ENCODE data around the gene STT3B.

Gene STT3B

GRCh38 chr3:31636049-31636448 is 103.3 kb downstream of the STT3B start:
- H3K4me1 Mint-ChIP-seq (ENCODE audit: low read depth) = no peaks in the 10 kb centered on the region
- no peaks in the 10 kb centered on the region for H3K9me3 Mint-ChIP-seq
- no peak overlapping the region for H3K4me3 Mint-ChIP-seq
- H3K27me3 Mint-ChIP-seq = no peaks in the 10 kb centered on the region
- H3K27ac Mint-ChIP-seq = no peak overlapping the region
- H3K36me3 Mint-ChIP-seq (ENCODE audit: low read depth) = peaks cover 48% of the 10 kb centered on the region
- intact Hi-C loops (cut with micrococcal nuclease) = no loop called here

DNA sequence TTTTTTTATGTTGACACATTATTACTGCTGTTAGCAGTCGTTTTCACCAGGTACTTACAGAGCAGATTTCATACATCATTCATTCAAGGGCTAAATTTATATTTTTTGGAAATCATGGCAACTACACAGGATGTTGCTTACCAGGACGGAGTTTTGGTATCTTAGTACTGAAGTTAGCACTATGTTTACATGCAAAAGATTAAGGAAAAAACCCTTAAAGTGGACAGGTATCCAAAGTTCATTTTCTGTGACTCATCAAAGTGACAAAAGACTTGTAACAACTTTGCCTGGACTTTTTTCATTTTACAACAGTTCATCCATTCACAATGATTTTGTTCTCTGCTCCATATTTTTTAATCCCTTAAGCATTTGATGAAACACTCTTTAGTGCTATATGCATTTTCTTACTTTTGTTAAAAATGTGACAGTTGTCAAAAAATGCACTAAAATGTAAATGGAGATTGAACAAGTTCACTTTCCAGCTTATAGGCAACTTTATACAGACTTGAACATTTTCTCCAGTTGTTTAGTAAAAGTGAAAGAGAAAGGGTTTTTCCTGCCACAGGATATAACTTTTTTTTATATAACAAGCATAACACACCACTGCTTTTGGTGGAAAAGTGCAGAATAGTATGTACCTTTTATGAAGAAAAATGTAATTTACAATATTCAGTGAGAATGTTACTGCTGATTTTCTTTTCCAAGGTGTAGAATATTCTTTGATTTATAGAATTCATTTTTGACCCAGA is 104.1 kb downstream of the STT3B start:
- no peaks in the 10 kb centered on the region for H3K27me3 Mint-ChIP-seq
- no peaks in the 10 kb centered on the region for H3K9me3 Mint-ChIP-seq
- H3K4me1 Mint-ChIP-seq (ENCODE audit: low read depth) = no peaks in the 10 kb centered on the region
- intact Hi-C loops (cut with micrococcal nuclease) = no loop called here
- H3K27ac Mint-ChIP-seq = no peak overlapping the region
- H3K36me3 Mint-ChIP-seq (ENCODE audit: low read depth) = peaks cover 41% of the 10 kb centered on the region
- H3K4me3 Mint-ChIP-seq = no peak overlapping the region

DNA sequence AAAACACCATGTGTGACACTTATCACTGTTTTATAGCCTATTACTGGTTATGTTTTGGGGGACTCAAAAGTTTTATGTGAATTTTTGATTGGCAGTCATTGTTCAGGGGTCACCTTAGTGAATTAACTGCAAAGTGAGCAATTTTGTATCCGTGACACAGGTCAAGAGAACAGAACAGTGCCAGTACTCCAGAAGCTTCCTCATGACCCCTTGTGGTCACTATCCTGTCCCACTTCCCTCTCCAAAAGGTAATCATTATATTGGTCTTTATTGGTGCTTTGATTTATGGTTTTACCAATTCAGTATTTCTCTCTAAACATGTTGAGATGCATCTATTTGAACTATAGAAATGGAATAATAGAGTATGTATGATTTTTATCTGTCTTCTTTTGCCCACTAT is 107.1 kb downstream of the STT3B start:
- H3K9me3 Mint-ChIP-seq = peaks cover 9% of the 10 kb centered on the region

GRCh38 chr3:31645256-31645655 is 112.5 kb downstream of the STT3B start:
- no peaks in the 10 kb centered on the region for H3K27me3 Mint-ChIP-seq
- no peaks in the 10 kb centered on the region for H3K4me1 Mint-ChIP-seq (ENCODE audit: low read depth)
- no peak overlapping the region for H3K27ac Mint-ChIP-seq
- intact Hi-C loops (cut with micrococcal nuclease) = no loop called here
- H3K9me3 Mint-ChIP-seq = peaks cover 45% of the 10 kb centered on the region
- no peak overlapping the region for H3K4me3 Mint-ChIP-seq
- H3K36me3 Mint-ChIP-seq (ENCODE audit: low read depth) = peaks cover 43% of the 10 kb centered on the region

More for the DNA sequence above, 107.1 kb downstream of the STT3B start:
- no peaks in the 10 kb centered on the region for H3K4me1 Mint-ChIP-seq (ENCODE audit: low read depth)
- no peaks in the 10 kb centered on the region for H3K27me3 Mint-ChIP-seq
- no peak overlapping the region for H3K4me3 Mint-ChIP-seq
- H3K27ac Mint-ChIP-seq = no peak overlapping the region
- H3K36me3 Mint-ChIP-seq (ENCODE audit: low read depth) = peaks cover 35% of the 10 kb centered on the region
- intact Hi-C loops (cut with micrococcal nuclease) = no loop called here

DNA sequence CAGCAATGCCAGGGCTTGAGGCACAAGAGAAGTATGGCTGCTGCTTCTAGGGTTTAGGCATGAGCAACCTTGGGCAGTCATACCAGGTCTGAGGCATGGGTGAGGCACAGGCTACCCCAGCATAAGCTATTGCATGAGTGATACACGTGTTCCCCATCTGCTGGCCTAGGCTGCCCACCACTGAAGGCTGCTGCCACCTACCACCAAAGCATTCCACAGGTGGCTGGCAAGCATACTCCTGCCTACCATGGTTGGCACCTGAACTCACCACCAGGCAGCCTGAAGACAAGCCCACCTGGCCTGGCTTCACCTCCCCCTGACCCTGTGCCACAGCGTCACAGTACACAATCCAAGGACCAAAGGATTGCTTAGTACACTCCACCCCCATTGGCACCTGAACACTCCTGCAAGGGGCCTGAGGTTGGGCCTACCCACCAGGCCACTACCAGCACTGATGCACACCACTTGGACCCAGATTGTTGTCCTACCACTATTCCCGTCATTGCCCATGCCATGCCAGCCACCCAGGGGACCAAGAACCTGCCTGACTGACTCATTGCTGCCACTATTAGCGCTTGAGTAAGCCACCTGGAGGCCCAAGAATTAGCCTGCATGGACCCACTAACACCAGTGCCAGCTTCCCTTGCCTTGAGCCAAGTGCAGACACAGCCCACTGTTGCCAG is 115.7 kb downstream of the STT3B start:
- H3K4me3 Mint-ChIP-seq = no peak overlapping the region
- H3K27me3 Mint-ChIP-seq = no peaks in the 10 kb centered on the region
- intact Hi-C loops (cut with micrococcal nuclease) = no loop called here
- peaks cover 38% of the 10 kb centered on the region for H3K36me3 Mint-ChIP-seq (ENCODE audit: low read depth)
- peaks cover 73% of the 10 kb centered on the region for H3K9me3 Mint-ChIP-seq
- H3K27ac Mint-ChIP-seq = no peak overlapping the region
- no peaks in the 10 kb centered on the region for H3K4me1 Mint-ChIP-seq (ENCODE audit: low read depth)

DNA sequence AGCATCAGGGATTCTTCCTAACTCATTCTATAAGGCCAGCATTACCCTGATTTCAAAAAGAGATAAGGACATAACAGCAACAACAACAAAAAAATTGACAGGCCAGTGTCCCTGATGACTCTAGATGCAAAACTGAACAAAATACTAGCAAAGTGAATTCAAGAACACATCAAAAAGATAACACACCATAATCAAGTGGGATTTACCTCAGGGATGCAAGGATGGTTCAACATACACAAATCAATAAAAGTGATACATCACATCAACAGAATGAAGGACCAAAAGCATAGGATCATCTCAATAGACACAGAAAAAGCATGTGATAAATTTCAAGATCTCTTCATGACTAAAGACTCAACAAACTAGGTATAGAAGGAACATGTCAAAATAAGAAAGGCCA is 119.6 kb downstream of the STT3B start:
- Mint-ChIP-seq H3K27ac (no peak overlapping the region), H3K36me3 (ENCODE audit: low read depth) (peaks cover 25% of the 10 kb centered on the region), H3K4me3 (no peak overlapping the region), H3K4me1 (ENCODE audit: low read depth) (no peaks in the 10 kb centered on the region), H3K9me3 (peaks cover 100% of the 10 kb centered on the region), H3K27me3 (no peaks in the 10 kb centered on the region)
- intact Hi-C loops (cut with micrococcal nuclease) = no loop called here

DNA sequence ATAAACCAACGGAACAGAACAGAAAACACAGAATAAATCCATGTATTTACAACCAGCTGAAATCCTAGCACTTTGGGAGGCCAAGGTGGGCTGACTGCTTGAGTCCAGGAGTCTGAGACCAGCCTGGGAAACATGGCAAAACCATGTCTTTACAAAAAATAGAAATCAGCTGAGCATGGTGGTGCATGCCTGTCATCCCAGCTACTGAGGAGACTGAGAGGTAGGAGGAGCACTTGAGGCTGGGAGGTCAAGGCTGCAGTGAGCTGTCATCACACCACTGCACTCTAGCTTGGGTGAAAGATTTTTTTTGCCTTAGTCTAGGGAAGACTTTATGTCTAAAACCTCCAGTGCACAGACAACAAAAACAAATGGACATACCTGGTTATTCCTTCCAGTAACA is 120.7 kb downstream of the STT3B start:
- H3K9me3 Mint-ChIP-seq = peaks cover 100% of the 10 kb centered on the region
- intact Hi-C loops (cut with micrococcal nuclease) = no loop called here
- no peaks in the 10 kb centered on the region for H3K27me3 Mint-ChIP-seq
- peaks cover 14% of the 10 kb centered on the region for H3K36me3 Mint-ChIP-seq (ENCODE audit: low read depth)
- no peaks in the 10 kb centered on the region for H3K4me1 Mint-ChIP-seq (ENCODE audit: low read depth)
- H3K4me3 Mint-ChIP-seq = no peak overlapping the region
- no peak overlapping the region for H3K27ac Mint-ChIP-seq

DNA sequence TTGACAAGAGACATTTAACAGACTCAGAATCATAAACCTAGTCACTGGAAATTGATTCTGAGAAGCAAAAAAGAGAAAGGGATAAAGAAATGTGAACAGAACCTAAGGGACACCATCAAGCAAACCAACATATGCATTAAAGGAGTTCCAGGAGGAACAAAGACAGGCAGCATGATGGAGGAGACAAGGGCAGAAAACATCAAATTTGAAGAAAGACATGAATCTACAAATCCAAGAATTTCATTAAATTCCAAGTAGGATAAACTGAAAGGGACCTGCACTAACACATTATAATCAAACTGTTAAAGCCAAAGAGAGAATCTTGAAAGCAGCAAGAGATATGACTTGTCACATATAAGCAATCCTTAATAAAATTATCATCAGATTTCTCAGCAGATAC is 122.3 kb downstream of the STT3B start:
- peaks cover 4% of the 10 kb centered on the region for H3K36me3 Mint-ChIP-seq (ENCODE audit: low read depth)

DNA sequence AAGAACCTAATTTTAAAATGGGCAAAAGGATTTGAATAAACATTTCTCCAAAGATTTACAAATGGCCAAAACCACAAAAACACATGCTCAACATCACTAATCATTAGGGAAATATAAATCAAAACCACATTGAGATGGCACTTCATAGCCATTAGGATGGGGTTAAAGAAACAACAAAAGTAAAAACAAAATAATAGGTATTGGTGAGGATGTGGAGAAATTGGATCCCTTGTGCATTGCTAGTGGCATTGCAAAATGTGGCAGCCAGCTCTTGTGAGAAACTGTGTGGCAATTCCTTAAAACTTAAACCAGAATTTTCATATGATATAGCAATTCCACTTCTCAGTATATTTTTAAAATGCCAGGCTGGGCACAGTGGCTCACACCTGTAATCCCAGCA is 126.5 kb downstream of the STT3B start:
- intact Hi-C loops (cut with micrococcal nuclease) = no loop called here
- Mint-ChIP-seq H3K9me3 (peaks cover 46% of the 10 kb centered on the region), H3K36me3 (ENCODE audit: low read depth) (no peaks in the 10 kb centered on the region), H3K27me3 (peaks cover 8% of the 10 kb centered on the region), H3K27ac (no peak overlapping the region), H3K4me1 (ENCODE audit: low read depth) (peaks cover 10% of the 10 kb centered on the region), H3K4me3 (no peak overlapping the region)

More for the DNA sequence above, 122.3 kb downstream of the STT3B start:
- H3K27me3 Mint-ChIP-seq = no peaks in the 10 kb centered on the region
- intact Hi-C loops (cut with micrococcal nuclease) = no loop called here
- H3K4me3 Mint-ChIP-seq = no peak overlapping the region
- H3K4me1 Mint-ChIP-seq (ENCODE audit: low read depth) = no peaks in the 10 kb centered on the region
- no peak overlapping the region for H3K27ac Mint-ChIP-seq
- H3K9me3 Mint-ChIP-seq = peaks cover 89% of the 10 kb centered on the region

DNA sequence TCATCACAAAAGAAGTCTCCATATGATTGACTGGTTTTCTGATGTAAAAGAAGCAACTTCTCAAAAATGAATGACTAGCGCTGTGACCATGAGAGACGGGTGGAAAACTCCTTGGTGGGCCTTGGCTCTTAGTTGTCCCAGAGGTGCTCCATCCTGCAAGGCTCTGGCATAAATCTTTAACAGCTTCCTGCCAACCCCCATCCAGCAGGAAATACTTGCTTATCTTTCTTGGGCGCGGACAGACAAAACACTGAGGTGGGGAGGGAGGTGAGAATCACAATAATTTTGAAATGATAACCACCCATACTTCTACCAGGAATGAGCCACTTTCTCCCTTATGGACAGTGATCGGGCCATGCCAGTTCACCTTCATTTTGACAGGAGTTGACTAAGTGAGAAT is 128.6 kb downstream of the STT3B start:
- Mint-ChIP-seq H3K9me3 (peaks cover 26% of the 10 kb centered on the region), H3K27me3 (peaks cover 10% of the 10 kb centered on the region), H3K36me3 (ENCODE audit: low read depth) (no peaks in the 10 kb centered on the region), H3K4me3 (no peak overlapping the region), H3K27ac (no peak overlapping the region), H3K4me1 (ENCODE audit: low read depth) (peaks cover 26% of the 10 kb centered on the region)
- intact Hi-C loops (cut with micrococcal nuclease) = no loop called here

GRCh38 chr3:31661993-31662670 is 129.4 kb downstream of the STT3B start:
- H3K36me3 Mint-ChIP-seq (ENCODE audit: low read depth) = no peaks in the 10 kb centered on the region
- H3K27me3 Mint-ChIP-seq = peaks cover 10% of the 10 kb centered on the region
- H3K9me3 Mint-ChIP-seq = peaks cover 17% of the 10 kb centered on the region
- H3K27ac Mint-ChIP-seq = peak overlapping the region; percentile 34
- no peak overlapping the region for H3K4me3 Mint-ChIP-seq
- intact Hi-C loops (cut with micrococcal nuclease) = no loop called here
- H3K4me1 Mint-ChIP-seq (ENCODE audit: low read depth) = peaks cover 31% of the 10 kb centered on the region

DNA sequence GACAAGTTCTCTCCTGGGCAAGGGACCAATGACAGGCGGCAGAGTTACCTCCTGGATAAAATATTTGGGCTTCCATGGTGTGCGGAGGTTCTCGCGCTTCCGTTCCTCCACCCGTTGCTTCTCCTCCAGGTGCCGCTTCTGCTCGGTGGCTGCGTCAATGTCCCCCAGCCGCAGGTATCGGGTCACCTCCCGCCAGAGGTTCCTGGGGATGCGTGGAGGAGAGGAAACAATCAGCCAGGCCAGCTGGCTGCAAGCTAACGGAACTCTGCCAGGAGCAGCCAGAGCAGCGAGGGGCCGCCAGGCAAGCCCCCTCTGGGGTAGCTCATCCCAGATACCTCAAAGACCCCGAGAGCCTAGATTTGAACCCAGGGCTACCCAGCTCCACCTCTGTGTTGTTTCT is 131.3 kb downstream of the STT3B start:
- Mint-ChIP-seq H3K4me1 (ENCODE audit: low read depth) (peaks cover 43% of the 10 kb centered on the region), H3K4me3 (no peak overlapping the region), H3K27me3 (peaks cover 10% of the 10 kb centered on the region), H3K27ac (no peak overlapping the region), H3K36me3 (ENCODE audit: low read depth) (no peaks in the 10 kb centered on the region), H3K9me3 (no peaks in the 10 kb centered on the region)
- intact Hi-C loops (cut with micrococcal nuclease) = no loop called here

DNA sequence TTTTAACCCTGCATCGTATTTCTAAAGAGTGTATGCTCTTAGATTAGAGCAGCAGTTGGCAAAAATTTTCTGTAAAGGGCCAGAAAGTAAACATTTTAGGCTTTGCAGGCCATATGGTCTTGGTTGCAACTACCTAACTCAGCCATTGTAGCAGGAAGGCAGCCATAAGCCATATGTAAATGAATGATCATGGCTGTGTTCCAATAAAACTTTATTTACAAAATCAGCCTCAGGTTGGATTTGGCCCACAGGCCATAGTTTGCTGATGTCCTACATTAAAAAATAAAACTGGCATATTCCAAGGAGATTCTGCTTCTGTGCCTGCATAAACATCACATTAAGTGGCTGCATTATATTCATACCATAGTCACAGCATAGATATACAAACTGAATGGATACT is 134.9 kb downstream of the STT3B start:
- intact Hi-C loops (cut with micrococcal nuclease) = no loop called here

GRCh38 chr3:31668242-31668641 is 135.5 kb downstream of the STT3B start:
- peaks cover 8% of the 10 kb centered on the region for H3K9me3 Mint-ChIP-seq
- H3K4me3 Mint-ChIP-seq = no peak overlapping the region
- H3K4me1 Mint-ChIP-seq (ENCODE audit: low read depth) = peaks cover 73% of the 10 kb centered on the region
- H3K36me3 Mint-ChIP-seq (ENCODE audit: low read depth) = peaks cover 4% of the 10 kb centered on the region
- intact Hi-C loops (cut with micrococcal nuclease) = no loop called here
- H3K27ac Mint-ChIP-seq = no peak overlapping the region
- H3K27me3 Mint-ChIP-seq = peaks cover 3% of the 10 kb centered on the region

More for the DNA sequence above, 134.9 kb downstream of the STT3B start:
- peaks cover 8% of the 10 kb centered on the region for H3K9me3 Mint-ChIP-seq
- peaks cover 4% of the 10 kb centered on the region for H3K36me3 Mint-ChIP-seq (ENCODE audit: low read depth)
- no peak overlapping the region for H3K4me3 Mint-ChIP-seq
- peaks cover 67% of the 10 kb centered on the region for H3K4me1 Mint-ChIP-seq (ENCODE audit: low read depth)
- H3K27me3 Mint-ChIP-seq = peaks cover 4% of the 10 kb centered on the region
- no peak overlapping the region for H3K27ac Mint-ChIP-seq
